A549 treated with AZD9567 at 1 μM for 4 hours (cell line): Measurements from ENCODE around the gene GJA10. TPM values are rescaled to one million over a fixed set of nuclear protein-coding genes. Genes with fewer than 3 reads are reported as not detected.

ENCODE experiments used
- total RNA-seq: library from RNA; stranded (reverse); fragments of 200-300 nt; extraction: Qiagen RNA extraction; gene quantifications from 5 replicates; pipeline ENCODE4 v1.2.3, GENCODE V29; 2022; ENCODE audit not compliant: insufficient read depth

Gene GJA10
- not detected in 5 replicates for total RNA-seq

DNA sequence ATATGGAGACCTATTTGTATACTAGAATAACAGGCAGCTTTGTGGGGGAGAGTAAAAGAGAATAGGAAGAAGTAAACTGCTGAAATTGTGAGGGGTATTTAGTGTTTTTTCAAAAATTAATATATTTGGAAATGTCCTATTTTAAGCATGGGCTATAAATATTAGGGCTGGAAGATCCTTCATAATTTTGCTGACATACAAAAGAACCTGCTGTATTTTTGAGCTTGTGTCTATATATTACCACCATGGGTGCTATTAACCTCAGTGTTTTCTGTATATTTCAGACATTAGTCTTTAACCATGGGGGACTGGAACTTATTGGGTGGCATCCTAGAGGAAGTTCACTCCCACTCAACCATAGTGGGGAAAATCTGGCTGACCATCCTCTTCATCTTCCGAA is at the start of gene GJA10:
TSS of gene GJA10 (plus strand) at position 301 of the 400 bp plus-strand sequence. CDS start at position 301, 0 bp downstream.

Other genes with a start within 250 kb of the GJA10 start
- gene MDN1, start 74.7 kb upstream of the GJA10 start, total RNA-seq, result 12.2 to 13.6 TPM (median 12.8 TPM) in 5 replicates
- gene CASP8AP2, start 64.6 kb upstream of the GJA10 start, total RNA-seq, result 4.9 to 9.6 TPM (median 7.0 TPM) in 5 replicates